Colonic mucosa (tissue), 4 donors: ENCODE results near the gene SEMA4A. TPM values are rescaled to one million over a fixed set of nuclear protein-coding genes. Genes with fewer than 3 reads are reported as not detected.
A peak's percentile ranks its signal among the peaks of the same experiment; 100 is the strongest.

Experiments used
- DNase-seq: peaks from one replicate; pipeline ENCODE4 v3.0.0-alpha.2; 2020
- H3K27ac ChIP-seq: fragments of 200-600 bp; one replicate; pipeline ENCODE4 v1.8.0; 2021
- H3K27me3 ChIP-seq: fragments of 200-600 bp; one replicate; pipeline ENCODE4 v1.8.0; 2021
- H3K36me3 ChIP-seq: fragments of 200-600 bp; one replicate; pipeline ENCODE4 v1.8.0; 2021
- H3K4me1 ChIP-seq: fragments of 200-600 bp; one replicate; pipeline ENCODE4 v1.8.0; 2021; ENCODE audit warnings: mild to moderate bottlenecking
- H3K4me3 ChIP-seq: fragments of 200-600 bp; one replicate; pipeline ENCODE4 v1.8.0; 2021
- H3K9ac ChIP-seq, 2 donors: one replicate each; pipeline ENCODE4 v1.7.0; 2013; ENCODE audit warnings: control low read depth in 2 of 2, low read depth in 2 of 2, low read length in 2 of 2
- H3K9me3 ChIP-seq: fragments of 200-600 bp; one replicate; pipeline ENCODE4 v1.8.0; 2021
- CTCF ChIP-seq: fragments of 200-600 bp; IDR thresholded peaks from one replicate; pipeline ENCODE4 v1.8.0; 2022; ENCODE audit warnings: antibody characterized with exemption, mild to moderate bottlenecking
- intact Hi-C: fragments of 100-400 bp; cut with DNase I; formaldehyde crosslinking; loops from one replicate; pipeline ENCODE4 v1.14.1; 2022
- total RNA-seq, 2 donors: library from RNA; stranded (reverse); fragmentation: NEBNext Ultra II Directional in 1 of 2; extraction: Animal tissue kit (Norgen Biotek cat#: 25700) in 1 of 2; gene quantifications; one replicate each; pipeline ENCODE4 v1.2.1, GENCODE V29; 2021
- donor health status: healthy.
- donor health status: DM: no; HTN: no; CAD: no.
- donor health status: DM: no; HTN: no; CAD: no.

Gene SEMA4A
- total RNA-seq, 2 donors from 2014 or later = 4.5 to 5.6 TPM

DNA sequence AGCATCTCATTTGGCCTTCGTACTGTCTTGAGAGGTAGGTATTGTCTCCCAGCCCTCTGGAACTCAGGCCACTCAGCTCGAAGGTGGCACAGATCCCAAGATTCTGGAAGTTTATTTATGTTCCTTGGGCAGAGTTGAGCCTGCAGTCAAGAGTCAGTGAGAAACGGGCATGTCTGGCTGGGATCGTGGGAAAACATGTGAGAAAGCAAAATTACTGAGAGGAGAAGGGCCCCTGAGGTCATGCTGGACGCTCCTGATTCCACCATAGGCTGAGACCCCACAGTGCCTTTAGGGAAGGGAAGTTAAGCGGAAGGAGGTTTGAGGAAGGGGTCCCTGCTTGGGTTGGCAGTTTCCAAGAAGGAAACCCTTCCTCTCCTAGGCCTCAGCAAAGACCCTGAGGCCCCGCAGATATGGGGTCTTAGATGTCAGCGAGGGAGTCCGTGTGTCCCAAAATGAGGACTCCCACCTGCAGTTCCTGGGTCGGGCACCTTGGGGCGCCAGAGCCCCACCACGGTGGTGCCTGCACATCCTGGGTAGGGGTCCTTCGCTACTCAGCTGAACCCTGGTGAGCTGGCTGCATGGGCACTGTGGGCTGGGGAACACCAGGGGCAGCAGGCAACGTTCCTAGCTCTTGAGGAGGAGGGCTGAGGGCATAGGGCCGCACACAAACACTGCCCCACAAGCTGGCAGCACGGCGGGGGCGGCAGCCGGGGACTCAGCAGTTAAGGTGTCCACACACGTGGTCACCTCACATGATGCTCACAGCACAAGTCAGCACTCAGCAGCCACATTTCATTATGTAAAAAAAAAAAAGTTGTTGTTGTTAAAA is 12.3 kb upstream of the SEMA4A start:
- peak overlapping the region in 1 of 2 donors; percentile 17 for H3K9ac ChIP-seq
- H3K4me3 ChIP-seq = no peak overlapping the region
- peak; percentile 44 for TF ChIP-seq CTCF
- no peaks in the 10 kb centered on the region for H3K9me3 ChIP-seq
- intact Hi-C loops = no loop called here
- no peaks in the 10 kb centered on the region for H3K27me3 ChIP-seq
- no peak for DNase-seq
- H3K27ac ChIP-seq = no peak overlapping the region
- H3K36me3 ChIP-seq = peaks cover 17% of the 10 kb centered on the region
- H3K4me1 ChIP-seq = no peaks in the 10 kb centered on the region

DNA sequence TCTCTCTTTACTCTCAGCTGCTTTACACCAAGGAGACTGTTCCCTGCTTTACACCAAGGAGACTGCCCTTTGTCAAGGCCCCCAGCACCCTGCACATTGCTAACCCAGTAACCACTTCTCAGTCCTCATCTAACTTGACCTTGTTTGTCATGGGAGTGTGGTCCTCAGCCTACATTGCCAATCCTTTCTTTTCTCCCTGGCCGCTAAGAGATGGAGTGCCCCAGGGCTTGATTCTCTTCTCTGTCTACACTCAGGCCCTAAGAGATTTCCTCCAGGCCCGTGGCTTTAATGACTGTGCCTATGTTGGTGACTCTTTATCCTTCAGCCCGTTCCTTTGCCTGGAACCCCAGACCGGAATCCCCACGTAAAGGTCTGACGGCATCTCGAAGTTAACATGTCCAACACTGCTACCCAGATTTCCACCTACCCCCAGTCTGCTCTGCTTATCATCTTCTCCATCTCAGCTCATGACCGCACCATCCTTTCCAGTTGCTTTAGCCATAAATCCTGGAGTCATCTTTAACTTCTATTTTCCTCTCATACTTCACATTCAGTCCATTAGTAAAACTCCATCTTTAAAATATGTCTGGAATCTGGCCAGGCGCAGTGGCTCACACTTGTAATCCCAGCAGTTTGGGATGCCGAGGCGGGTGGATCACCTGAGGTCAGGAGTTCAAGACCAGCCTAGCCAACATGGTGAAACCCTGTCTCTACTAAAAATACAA is 9.5 kb upstream of the SEMA4A start:
- H3K4me3 ChIP-seq = no peak overlapping the region

GRCh38 chr1:156144742-156145141 is 8.6 kb upstream of the SEMA4A start:
- no peak overlapping the region for H3K27ac ChIP-seq
- intact Hi-C loops = no loop called here
- no peak for DNase-seq
- H3K4me1 ChIP-seq = peaks cover 4% of the 10 kb centered on the region
- H3K9ac ChIP-seq = no peak overlapping the region
- no peaks in the 10 kb centered on the region for H3K27me3 ChIP-seq
- no peaks in the 10 kb centered on the region for H3K36me3 ChIP-seq
- no peak for TF ChIP-seq CTCF
- H3K9me3 ChIP-seq = no peaks in the 10 kb centered on the region
- no peak overlapping the region for H3K4me3 ChIP-seq

More for the DNA sequence above, 9.5 kb upstream of the SEMA4A start:
- H3K27ac ChIP-seq = no peak overlapping the region
- no peak for DNase-seq
- H3K27me3 ChIP-seq = no peaks in the 10 kb centered on the region
- peaks cover 4% of the 10 kb centered on the region for H3K4me1 ChIP-seq
- no peak for TF ChIP-seq CTCF
- no peak overlapping the region for H3K9ac ChIP-seq
- no peaks in the 10 kb centered on the region for H3K9me3 ChIP-seq
- intact Hi-C loops = no loop called here
- no peaks in the 10 kb centered on the region for H3K36me3 ChIP-seq

DNA sequence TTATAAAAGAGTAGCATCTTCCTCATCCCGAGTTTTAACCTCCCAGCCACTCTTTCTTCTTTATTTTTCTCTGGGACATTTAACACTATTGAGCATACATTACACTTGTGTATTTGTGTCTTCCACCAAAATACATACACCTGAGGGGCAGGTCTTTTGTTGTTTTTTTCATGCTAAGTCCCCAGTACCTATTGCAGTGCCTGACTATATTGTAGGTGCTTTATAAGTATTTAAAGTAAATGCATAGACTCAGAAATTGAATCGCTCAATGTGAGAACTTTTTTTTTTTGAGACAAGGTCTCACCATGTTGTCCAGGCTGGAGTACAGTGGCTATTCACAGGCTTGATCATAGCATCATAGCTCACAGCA is 7.8 kb upstream of the SEMA4A start:
- Histone ChIP-seq H3K4me1 (peaks cover 4% of the 10 kb centered on the region), H3K4me3 (no peak overlapping the region), H3K27ac (no peak overlapping the region), H3K27me3 (no peaks in the 10 kb centered on the region), H3K9me3 (no peaks in the 10 kb centered on the region), H3K36me3 (no peaks in the 10 kb centered on the region), H3K9ac (no peak overlapping the region)
- no peak for DNase-seq
- intact Hi-C loops = loop anchor here (2.0 kb wide), 1 partner anchor 79 kb away; no protein-coding TSS in a partner anchor
- no peak for TF ChIP-seq CTCF

GRCh38 chr1:156146020-156146768 is 7.2 kb upstream of the SEMA4A start:
- Histone ChIP-seq H3K9ac (peak overlapping the region in 1 of 2 donors; percentile 35), H3K27ac (no peak overlapping the region), H3K27me3 (no peaks in the 10 kb centered on the region), H3K9me3 (no peaks in the 10 kb centered on the region), H3K36me3 (no peaks in the 10 kb centered on the region), H3K4me3 (no peak overlapping the region), H3K4me1 (peaks cover 4% of the 10 kb centered on the region)
- DNase-seq = no peak
- peak; percentile 52 for TF ChIP-seq CTCF
- intact Hi-C loops = loop anchor here (2.0 kb wide), 1 partner anchor 79 kb away; no protein-coding TSS in a partner anchor
